Lower lobe of right lung (tissue), 2 donors: ENCODE measurements around the gene SUCLG2. TPM values are rescaled to one million over a fixed set of nuclear protein-coding genes. Genes with fewer than 3 reads are reported as not detected.
"Not testable (repeated sequence)": the region's sequence is repeated elsewhere in the genome, so short reads cannot be mapped to it uniquely, and the experiment has no call there.

Experiments used
- ATAC-seq, 2 donors: fragments of 200-7000 bp; cut with Tn5 transposase; one replicate each; pipeline ENCODE4 v1.9.1; 2020 to 2022; ENCODE audit warnings: mild to moderate bottlenecking in 2 of 2, moderate library complexity in 2 of 2
- DNase-seq: peaks from one replicate; pipeline ENCODE4 v3.0.0-alpha.2; 2020
- H3K27ac ChIP-seq: fragments of 200-600 bp; one replicate; pipeline ENCODE4 v1.8.0; 2022
- H3K27me3 ChIP-seq: fragments of 200-600 bp; one replicate; pipeline ENCODE4 v1.8.0; 2022; ENCODE audit warnings: low read depth
- H3K36me3 ChIP-seq: fragments of 200-600 bp; one replicate; pipeline ENCODE4 v1.8.0; 2022; ENCODE audit warnings: mild to moderate bottlenecking
- H3K4me1 ChIP-seq: fragments of 200-600 bp; one replicate; pipeline ENCODE4 v1.8.0; 2022
- H3K4me3 ChIP-seq: fragments of 200-600 bp; one replicate; pipeline ENCODE4 v1.8.0; 2022; ENCODE audit warnings: mild to moderate bottlenecking
- H3K9me3 ChIP-seq: fragments of 200-600 bp; one replicate; pipeline ENCODE4 v1.8.0; 2022
- CTCF ChIP-seq: fragments of 200-600 bp; IDR thresholded peaks from one replicate; pipeline ENCODE4 v1.8.0; 2022; ENCODE audit warnings: antibody characterized with exemption, mild to moderate bottlenecking
- intact Hi-C: fragments of 100-400 bp; cut with DNase I; formaldehyde crosslinking; loops from one replicate; pipeline ENCODE4 v1.11.0; 2022
- total RNA-seq: library from RNA; stranded (reverse); fragmentation: NEBNext Ultra II Directional; extraction: Animal tissue kit (Norgen Biotek cat#: 25700); gene quantifications from one replicate; pipeline ENCODE4 v1.2.1, GENCODE V29; 2021
- donor health status: DM: no; HTN: yes; CAD: no; lungs with severe emphysema.

SUCLG2 gene
- total RNA-seq, 1 donor from 2014 or later: 50.7 TPM

GRCh38 chr3:67551361-67552016, 102.9 kb downstream of the SUCLG2 start:
- no peaks in the 10 kb centered on the region for H3K4me1 ChIP-seq
- H3K27ac ChIP-seq: no peak overlapping the region
- H3K4me3 ChIP-seq: no peak overlapping the region
- DNase-seq: no peak
- no peaks in the 10 kb centered on the region for H3K9me3 ChIP-seq
- TF ChIP-seq CTCF: no peak
- intact Hi-C loops: no loop called here
- H3K27me3 ChIP-seq: no peaks in the 10 kb centered on the region
- ATAC-seq: no peak
- no peaks in the 10 kb centered on the region for H3K36me3 ChIP-seq

- no peaks in the 10 kb centered on the region for H3K36me3 ChIP-seq
- DNase-seq (no peak), ATAC-seq (no peak)
- intact Hi-C loops: no loop called here
- H3K27me3 ChIP-seq: no peaks in the 10 kb centered on the region
- TF ChIP-seq CTCF: no peak
- H3K4me1 ChIP-seq: no peaks in the 10 kb centered on the region
- H3K27ac ChIP-seq: no peak overlapping the region
- H3K4me3 ChIP-seq: no peak overlapping the region
- H3K9me3 ChIP-seq: no peaks in the 10 kb centered on the region
These were observed 103.9 kb downstream of the SUCLG2 start for GRCh38 chr3:67550541-67550940.

- H3K9me3 ChIP-seq, ATAC-seq, H3K4me1 ChIP-seq: not testable (repeated sequence)
These were observed 111.7 kb downstream of the SUCLG2 start for GRCh38 chr3:67542502-67543250.

GRCh38 chr3:67540198-67540894, 114.1 kb downstream of the SUCLG2 start:
- Histone ChIP-seq H3K9me3 (no peaks in the 10 kb centered on the region), H3K36me3 (no peaks in the 10 kb centered on the region), H3K4me3 (no peak overlapping the region), H3K27ac (no peak overlapping the region), H3K4me1 (no peaks in the 10 kb centered on the region), H3K27me3 (no peaks in the 10 kb centered on the region)
- no peak for ATAC-seq
- intact Hi-C loops: no loop called here
- DNase-seq: no peak
- TF ChIP-seq CTCF: no peak

More at GRCh38 chr3:67542502-67543250, 111.7 kb downstream of the SUCLG2 start:
- H3K4me3 ChIP-seq, DNase-seq, H3K27ac ChIP-seq, intact Hi-C loops, H3K36me3 ChIP-seq, H3K27me3 ChIP-seq: not testable (repeated sequence)

- H3K4me1 ChIP-seq, DNase-seq, H3K36me3 ChIP-seq, H3K27ac ChIP-seq, intact Hi-C loops, H3K4me3 ChIP-seq, H3K27me3 ChIP-seq, ATAC-seq, H3K9me3 ChIP-seq: not testable (repeated sequence)
These were observed 117.2 kb downstream of the SUCLG2 start for GRCh38 chr3:67537203-67537602.

- H3K36me3 ChIP-seq: no peaks in the 10 kb centered on the region
- H3K9me3 ChIP-seq: no peaks in the 10 kb centered on the region
- intact Hi-C loops: no loop called here
- H3K27ac ChIP-seq: no peak overlapping the region
- H3K4me3 ChIP-seq: no peak overlapping the region
- TF ChIP-seq CTCF: no peak
- no peak for ATAC-seq
- DNase-seq: no peak
- no peaks in the 10 kb centered on the region for H3K4me1 ChIP-seq
- H3K27me3 ChIP-seq: no peaks in the 10 kb centered on the region
These were observed 119.4 kb downstream of the SUCLG2 start for GRCh38 chr3:67535006-67535405.
